NCI-H128 (cell line): ENCODE results near the gene CRABP2.

Experiments
- DNase-seq: peaks from one replicate; lab custom pipeline; 2025; ENCODE audit not compliant: unreplicated experiment; lab: John Stamatoyannopoulos, UW

Gene CRABP2

DNA sequence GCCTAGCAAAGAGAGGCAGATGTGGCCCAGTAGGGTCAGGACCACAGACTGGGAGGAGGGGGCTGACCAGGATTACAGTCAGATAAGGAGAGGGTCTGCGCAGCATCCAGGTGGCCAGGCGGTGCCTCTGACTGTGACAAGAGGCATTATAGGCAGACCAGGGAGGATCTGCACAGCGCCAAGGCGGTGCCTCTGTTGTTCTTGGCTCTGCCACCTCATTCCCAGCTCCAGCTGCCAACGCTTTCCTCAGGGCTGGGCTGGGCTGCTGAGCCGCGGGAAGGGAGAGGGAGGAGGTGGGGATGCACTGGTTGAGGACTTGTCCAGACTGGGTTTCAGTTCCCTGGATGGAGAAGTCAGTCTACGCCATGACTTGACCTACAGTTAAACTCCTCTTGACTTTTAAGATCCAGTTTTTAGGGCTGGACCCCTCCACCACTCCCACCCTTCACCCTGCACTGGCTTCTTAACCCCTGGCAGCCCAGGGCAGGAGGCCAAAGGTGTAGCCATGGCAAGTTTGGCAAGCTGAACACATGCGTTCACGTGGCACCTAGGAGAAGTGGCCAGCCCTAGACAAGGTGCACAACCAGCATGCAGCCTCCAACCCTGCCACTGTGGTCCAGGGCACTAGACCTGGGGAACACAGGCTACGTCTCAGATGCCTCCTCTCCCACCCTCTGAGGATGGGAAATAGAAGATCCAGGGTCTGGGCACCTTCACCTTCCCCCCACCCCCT lies 4.5 kb upstream of the CRABP2 start:
- no peak for DNase-seq

GRCh38 chr1:156709031-156709430 lies 3.6 kb upstream of the CRABP2 start:
- no peak for DNase-seq

- DNase-seq = no peak
These were observed 2.9 kb upstream of the CRABP2 start for GRCh38 chr1:156708218-156708661.

- no peak for DNase-seq
These were observed 2.2 kb upstream of the CRABP2 start for GRCh38 chr1:156707417-156708217.

- no peak for DNase-seq
These were observed 1.5 kb upstream of the CRABP2 start for GRCh38 chr1:156706657-156707416.

- peak; percentile 31 for DNase-seq
These were observed 704 bp upstream of the CRABP2 start for GRCh38 chr1:156705918-156706656.

DNA sequence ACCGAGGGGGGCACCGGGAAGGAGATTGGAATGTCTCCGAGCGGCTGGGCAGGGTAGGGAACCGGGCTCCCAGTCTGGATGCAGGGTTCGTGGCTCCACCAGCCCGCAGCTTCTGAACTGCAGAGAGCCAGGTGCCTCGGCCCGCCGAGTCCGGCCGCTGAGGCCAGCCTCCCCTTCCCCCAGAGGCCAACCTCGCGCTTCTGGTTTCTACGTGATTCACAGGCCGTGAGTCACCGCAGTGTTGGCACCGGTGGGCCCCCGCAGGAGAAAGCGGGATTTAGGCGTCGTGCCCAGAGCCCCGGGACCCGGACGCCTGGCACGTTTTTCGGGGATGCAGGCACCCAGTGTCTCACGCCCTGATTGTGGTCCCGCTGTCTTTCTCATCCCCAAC lies 458 bp downstream of the CRABP2 start:
- DNase-seq = no peak

DNA sequence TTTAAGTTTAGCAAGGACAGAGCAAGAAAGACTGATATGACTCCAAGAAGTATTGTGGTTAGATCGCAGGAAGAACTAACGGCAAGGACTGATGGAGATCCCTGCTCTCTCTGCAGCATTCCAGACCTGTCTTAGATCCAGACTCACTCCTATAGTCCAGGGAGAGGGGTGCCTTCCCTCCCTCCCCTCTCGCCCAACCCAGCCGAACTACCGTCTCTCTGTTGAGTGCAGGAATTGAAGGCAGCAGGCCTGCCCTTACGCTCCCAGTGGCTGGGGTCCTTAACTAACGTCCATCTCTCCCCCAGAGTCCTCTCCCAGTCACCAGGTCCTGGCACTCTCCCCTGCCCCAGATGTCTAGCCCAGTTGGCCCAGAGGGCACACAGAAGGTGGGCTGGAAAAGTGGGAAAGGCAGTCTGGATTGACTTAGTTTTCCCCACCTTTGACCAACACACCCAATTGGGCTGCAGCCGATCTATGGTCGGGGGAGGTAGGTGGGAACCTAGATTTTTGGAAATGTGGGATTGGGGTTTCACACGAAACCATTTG lies 1.1 kb downstream of the CRABP2 start:
- no peak for DNase-seq

DNA sequence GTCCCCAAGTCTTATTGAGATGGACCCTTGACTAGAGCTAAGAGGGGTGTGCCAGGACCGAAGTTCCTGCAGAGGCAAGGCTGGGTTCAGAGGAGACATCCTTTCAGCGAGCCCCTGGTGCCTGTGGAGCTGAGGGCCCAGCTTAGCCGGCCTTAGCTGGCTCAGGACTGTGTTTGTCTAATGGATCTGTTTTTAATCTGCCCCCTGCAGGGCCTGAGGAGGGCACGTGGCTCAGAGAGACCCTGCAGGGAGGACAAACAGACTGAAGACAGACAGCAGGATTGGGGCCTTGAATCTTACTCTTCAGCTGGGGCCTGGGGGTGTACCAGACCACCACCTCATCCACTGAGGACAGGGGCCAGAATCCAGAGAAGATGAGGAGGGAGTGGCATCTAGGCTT lies 1.6 kb downstream of the CRABP2 start:
- no peak for DNase-seq

DNA sequence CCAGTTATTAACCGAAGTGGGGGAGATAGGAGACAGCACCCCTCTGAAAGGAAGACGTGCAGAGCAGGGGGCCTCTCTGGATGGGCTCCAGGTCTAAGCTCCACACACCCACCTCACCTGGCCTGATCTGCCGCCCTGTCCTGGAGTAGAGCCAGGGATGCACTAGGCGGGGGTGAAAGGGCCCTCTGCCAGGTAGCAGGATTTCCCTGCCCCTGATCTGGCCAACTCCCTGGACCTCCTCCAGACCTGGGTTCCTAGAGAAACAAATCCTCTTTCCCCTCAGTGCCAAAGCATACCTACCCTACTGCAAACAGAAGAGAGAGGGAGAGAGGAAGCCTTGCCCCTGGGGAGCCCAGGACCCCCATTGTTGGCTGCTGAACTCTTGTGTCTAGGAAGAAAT lies 2.0 kb downstream of the CRABP2 start:
- no peak for DNase-seq

DNA sequence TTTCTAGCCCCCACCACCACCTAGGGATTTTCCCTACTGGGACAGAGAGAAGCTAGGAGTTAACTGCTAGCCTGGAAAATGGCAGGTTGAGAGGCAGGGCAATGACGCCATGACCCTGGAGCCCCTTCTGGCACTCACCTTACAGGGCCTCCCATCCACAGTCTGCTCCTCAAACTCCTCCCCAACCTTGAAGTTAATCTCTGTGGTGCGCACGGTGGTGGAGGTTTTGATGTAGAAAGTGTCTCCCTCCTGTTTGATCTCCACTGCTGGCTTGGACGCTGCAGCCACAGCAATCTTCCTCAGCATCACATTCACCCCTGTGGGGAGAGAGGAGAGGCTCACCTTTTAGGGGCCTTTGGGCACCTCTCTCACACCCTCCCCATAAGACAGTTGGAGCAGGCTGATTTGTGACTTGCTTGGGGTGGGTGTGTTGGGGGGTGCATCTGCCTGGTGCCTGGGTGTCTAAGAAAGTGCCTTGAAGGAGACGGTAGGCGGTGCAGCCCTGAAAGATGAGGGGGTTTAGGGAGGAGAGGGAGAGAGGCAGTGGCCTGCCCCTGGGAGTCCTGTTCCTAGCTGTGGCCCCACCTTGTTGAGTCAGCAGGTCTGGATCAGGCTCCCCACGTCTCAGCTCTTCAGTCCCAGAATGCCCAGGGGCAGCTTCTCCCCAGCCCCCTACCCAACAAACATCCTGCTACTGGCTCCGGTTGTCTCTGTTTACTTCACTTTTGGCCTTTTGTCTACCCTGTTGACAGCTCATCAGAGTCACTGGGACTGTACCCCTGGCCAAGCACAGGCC lies 4.4 kb downstream of the CRABP2 start:
- DNase-seq = no peak

DNA sequence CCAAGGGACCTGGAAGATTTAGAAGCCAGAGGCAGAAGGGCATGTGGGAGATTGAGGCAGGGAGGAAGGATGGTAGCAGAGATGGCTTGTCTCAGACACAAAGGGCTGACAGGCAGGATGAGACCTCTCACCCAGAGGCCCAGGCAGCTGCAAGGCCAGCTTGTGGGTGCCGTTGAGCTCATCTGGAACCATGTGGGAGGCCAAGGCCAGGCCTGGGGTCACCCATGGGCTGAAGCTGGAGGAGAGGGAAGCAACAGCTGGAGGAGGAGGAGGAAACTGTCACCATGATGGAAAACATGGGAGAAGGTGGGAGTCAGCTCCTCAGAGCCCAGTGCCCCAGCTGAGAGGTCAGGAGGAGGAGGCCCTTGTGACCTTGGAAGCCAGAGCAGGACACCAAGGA lies 6.4 kb downstream of the CRABP2 start:
- no peak for DNase-seq

DNA sequence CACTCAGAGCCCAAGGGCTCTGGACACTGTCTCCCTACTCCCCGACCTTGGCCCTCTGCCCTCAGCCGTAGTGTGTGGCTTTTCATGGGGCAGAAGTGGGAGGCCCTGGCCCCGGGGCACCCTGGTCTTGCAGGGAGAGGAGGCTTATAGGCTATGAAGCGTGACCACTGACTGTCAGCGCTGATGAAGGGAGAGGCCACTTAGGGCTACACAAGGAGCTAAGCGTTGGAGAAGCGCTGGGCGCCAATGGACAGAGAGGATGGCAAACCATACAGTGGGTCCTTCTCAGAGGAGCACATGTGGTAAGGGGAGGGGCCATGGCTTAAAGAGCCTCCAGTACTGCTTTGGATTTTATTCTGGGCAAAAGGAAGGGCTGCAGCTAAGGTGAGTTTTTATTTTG lies 7.9 kb downstream of the CRABP2 start:
- DNase-seq = no peak

GRCh38 chr1:156696755-156697154 lies 8.6 kb downstream of the CRABP2 start:
- DNase-seq = no peak

DNA sequence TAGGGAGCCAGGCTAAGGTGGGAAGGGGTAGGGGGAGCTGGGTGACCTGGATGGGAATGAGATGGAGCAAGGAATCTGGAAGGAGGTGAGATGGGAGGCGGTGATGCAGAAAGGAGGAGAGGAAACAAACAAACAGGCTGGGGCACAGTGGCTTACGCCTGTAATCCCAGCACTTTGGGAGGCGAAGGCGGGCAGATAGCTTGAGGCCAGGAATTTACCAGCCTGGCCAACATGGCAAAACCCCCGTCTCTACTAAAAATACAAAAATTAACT lies 10.8 kb downstream of the CRABP2 start:
- DNase-seq = no peak

GRCh38 chr1:156693848-156694689 lies 11.3 kb downstream of the CRABP2 start:
- DNase-seq = no peak

GRCh38 chr1:156692925-156693847 lies 12.2 kb downstream of the CRABP2 start:
- no peak for DNase-seq

- DNase-seq = no peak
These were observed 12.9 kb downstream of the CRABP2 start for GRCh38 chr1:156692441-156692924.
